Thyroid gland (tissue), 4 donors: Measurements from ENCODE around the gene RBM39.

Source experiments
- POLR2A ChIP-seq, 2 donors: fragments of 450-650 bp; IDR thresholded peaks; one replicate each; pipeline ENCODE4 v1.6.1; 2017; ENCODE audit warnings: antibody characterized with exemption in 2 of 2, mild to moderate bottlenecking in 2 of 2, moderate library complexity in 1 of 2
- TF ChIP-seq, protein P1 (sequence below), 6 experiments: fragments of 200-600 bp in 3 of 6; fragments of 450-650 bp in 3 of 6; sonication (generic) in 3 of 6; IDR thresholded peaks; one replicate each; pipeline ENCODE4 v1.5.1; 2016 to 2019; ENCODE audit warnings: antibody characterized with exemption in 6 of 6, mild to moderate bottlenecking in 2 of 6, inconsistent platforms in 1 of 6, moderate library complexity in 1 of 6

DNA sequence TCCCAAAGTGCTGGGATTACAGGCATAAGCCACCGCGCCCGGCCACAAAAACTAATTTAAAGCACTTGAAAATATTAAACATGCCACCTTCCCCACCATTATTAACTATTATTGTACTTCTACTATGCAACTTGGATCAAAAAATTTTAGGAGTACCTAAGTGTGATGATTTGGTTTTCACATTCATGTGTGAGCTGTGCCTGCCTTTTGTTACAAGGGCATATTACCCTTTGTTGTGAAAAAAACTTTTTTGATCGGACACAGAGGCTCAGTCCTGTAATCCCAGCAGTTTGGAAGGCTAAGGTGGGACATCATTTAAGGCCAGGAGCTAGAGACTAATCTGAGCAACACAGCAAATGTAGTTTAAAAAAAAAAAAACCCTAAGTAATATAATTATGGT is 25.7 kb downstream of the RBM39 start:
- TF ChIP-seq, protein P1, sequence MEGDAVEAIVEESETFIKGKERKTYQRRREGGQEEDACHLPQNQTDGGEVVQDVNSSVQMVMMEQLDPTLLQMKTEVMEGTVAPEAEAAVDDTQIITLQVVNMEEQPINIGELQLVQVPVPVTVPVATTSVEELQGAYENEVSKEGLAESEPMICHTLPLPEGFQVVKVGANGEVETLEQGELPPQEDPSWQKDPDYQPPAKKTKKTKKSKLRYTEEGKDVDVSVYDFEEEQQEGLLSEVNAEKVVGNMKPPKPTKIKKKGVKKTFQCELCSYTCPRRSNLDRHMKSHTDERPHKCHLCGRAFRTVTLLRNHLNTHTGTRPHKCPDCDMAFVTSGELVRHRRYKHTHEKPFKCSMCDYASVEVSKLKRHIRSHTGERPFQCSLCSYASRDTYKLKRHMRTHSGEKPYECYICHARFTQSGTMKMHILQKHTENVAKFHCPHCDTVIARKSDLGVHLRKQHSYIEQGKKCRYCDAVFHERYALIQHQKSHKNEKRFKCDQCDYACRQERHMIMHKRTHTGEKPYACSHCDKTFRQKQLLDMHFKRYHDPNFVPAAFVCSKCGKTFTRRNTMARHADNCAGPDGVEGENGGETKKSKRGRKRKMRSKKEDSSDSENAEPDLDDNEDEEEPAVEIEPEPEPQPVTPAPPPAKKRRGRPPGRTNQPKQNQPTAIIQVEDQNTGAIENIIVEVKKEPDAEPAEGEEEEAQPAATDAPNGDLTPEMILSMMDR (IDR thresholded peaks at IDR 0.05): no peak
- no peak for TF ChIP-seq POLR2A (IDR thresholded peaks at IDR 0.05)
